ENCODE results near the gene BMPR1A.

BMPR1A gene

GRCh38 chr10:86782701-86783418, 26.4 kb downstream of the BMPR1A start:
- peak; percentile 43 for DNase-seq (ENCODE audit: low spot score)
- TF ChIP-seq CTCF (IDR thresholded peaks at IDR 0.05; ENCODE audit: borderline replicate concordance, control extremely low read depth, extremely low read depth, insufficient read depth, missing control alignments): no peak

GRCh38 chr10:86785037-86785436, 28.6 kb downstream of the BMPR1A start:
- no peak for DNase-seq (ENCODE audit: low spot score)
- no peak for TF ChIP-seq CTCF (IDR thresholded peaks at IDR 0.05; ENCODE audit: borderline replicate concordance, control extremely low read depth, extremely low read depth, insufficient read depth, missing control alignments)
- in situ Hi-C loops (cut with MboI; ENCODE audit: low sequenced_read_pairs, unreplicated experiment): no loop called here

More at GRCh38 chr10:86782701-86783418, 26.4 kb downstream of the BMPR1A start:
- in situ Hi-C loops (cut with MboI; ENCODE audit: low sequenced_read_pairs, unreplicated experiment): no loop called here

- in situ Hi-C loops (cut with MboI; ENCODE audit: low sequenced_read_pairs, unreplicated experiment): no loop called here
- no peak for TF ChIP-seq CTCF (IDR thresholded peaks at IDR 0.05; ENCODE audit: borderline replicate concordance, control extremely low read depth, extremely low read depth, insufficient read depth, missing control alignments)
- DNase-seq (ENCODE audit: low spot score): no peak
Measured at GRCh38 chr10:86785968-86786367, 29.5 kb downstream of the BMPR1A start.

GRCh38 chr10:86786368-86786767, 29.9 kb downstream of the BMPR1A start:
- no peak for DNase-seq (ENCODE audit: low spot score)
- in situ Hi-C loops (cut with MboI; ENCODE audit: low sequenced_read_pairs, unreplicated experiment): no loop called here
- no peak for TF ChIP-seq CTCF (IDR thresholded peaks at IDR 0.05; ENCODE audit: borderline replicate concordance, control extremely low read depth, extremely low read depth, insufficient read depth, missing control alignments)

- TF ChIP-seq CTCF (IDR thresholded peaks at IDR 0.05; ENCODE audit: borderline replicate concordance, control extremely low read depth, extremely low read depth, insufficient read depth, missing control alignments): no peak
- DNase-seq (ENCODE audit: low spot score): no peak
- in situ Hi-C loops (cut with MboI; ENCODE audit: low sequenced_read_pairs, unreplicated experiment): no loop called here
Measured at GRCh38 chr10:86790394-86790793, 34.0 kb downstream of the BMPR1A start.

GRCh38 chr10:86792461-86793167, 36.2 kb downstream of the BMPR1A start:
- no peak for DNase-seq (ENCODE audit: low spot score)
- TF ChIP-seq CTCF (IDR thresholded peaks at IDR 0.05; ENCODE audit: borderline replicate concordance, control extremely low read depth, extremely low read depth, insufficient read depth, missing control alignments): no peak
- in situ Hi-C loops (cut with MboI; ENCODE audit: low sequenced_read_pairs, unreplicated experiment): no loop called here

Data from GM13976 (cell line).